Type B pancreatic cell (in vitro differentiated cells): ENCODE measurements around the gene LMLN. TPM values are rescaled to one million over a fixed set of nuclear protein-coding genes. Genes with fewer than 3 reads are reported as not detected.

Experiments
- DNase-seq: peaks from one replicate; pipeline ENCODE4 v3.0.0; 2021; ENCODE audit warnings: mixed read lengths; ENCODE audit not compliant: unreplicated experiment; ENCODE audit errors: extremely low spot score
- H3K27ac Mint-ChIP-seq: 2 replicates; pipeline ENCODE4 v1.8.0; 2021; ENCODE audit warnings: mild to moderate bottlenecking, mixed read lengths
- H3K27me3 Mint-ChIP-seq: 2 replicates; pipeline ENCODE4 v1.8.0; 2021; ENCODE audit warnings: mixed read lengths
- H3K36me3 Mint-ChIP-seq: 2 replicates; pipeline ENCODE4 v1.8.0; 2021; ENCODE audit warnings: mixed read lengths
- H3K4me1 Mint-ChIP-seq: one replicate; pipeline ENCODE4 v1.8.0; 2021; ENCODE audit warnings: mixed read lengths; ENCODE audit not compliant: unreplicated experiment
- H3K4me3 Mint-ChIP-seq: 2 replicates; pipeline ENCODE4 v1.8.0; 2021; ENCODE audit warnings: mild to moderate bottlenecking, mixed read lengths
- H3K9me3 Mint-ChIP-seq: 2 replicates; pipeline ENCODE4 v1.8.0; 2021; ENCODE audit warnings: mixed read lengths
- total RNA-seq: library from RNA; stranded (reverse); gene quantifications from 2 replicates; pipeline ENCODE4 v1.2.1, GENCODE V29; 2021; ENCODE audit warnings: low replicate concordance
- TF ChIP-seq, protein P1 (sequence below): fragments of 200-600 bp; sonication (generic); conservative IDR thresholded peaks from 2 replicates; pipeline ENCODE4 v1.5.0; 2021; ENCODE audit warnings: antibody characterized with exemption, mild to moderate bottlenecking

Gene LMLN
- total RNA-seq, 1 donor from 2014 or later, result 10.0 TPM

DNA sequence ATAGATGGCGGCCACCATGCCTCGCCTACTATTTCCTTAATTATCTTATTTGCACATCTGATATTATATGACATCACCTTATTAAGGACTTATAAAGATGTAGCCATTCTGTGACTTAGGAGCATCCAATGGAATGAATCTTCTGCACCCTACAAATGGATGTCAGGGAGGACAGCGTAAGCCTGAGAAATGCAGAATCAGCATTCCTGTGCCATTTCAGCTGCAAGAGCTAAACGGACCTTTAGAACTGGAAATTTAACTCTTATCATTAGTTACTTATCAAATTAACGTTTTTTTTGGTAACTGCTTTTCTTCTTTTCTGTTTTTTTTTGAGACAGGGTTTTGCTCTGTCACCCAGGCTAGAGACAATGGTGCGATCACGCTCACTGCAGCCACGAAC, 65.6 kb downstream of the LMLN start:
- Mint-ChIP-seq H3K27me3 (no peaks in the 10 kb centered on the region), H3K4me1 (peaks cover 14% of the 10 kb centered on the region), H3K36me3 (peaks cover 14% of the 10 kb centered on the region), H3K4me3 (no peak overlapping the region), H3K9me3 (no peaks in the 10 kb centered on the region), H3K27ac (no peak overlapping the region)
- TF ChIP-seq, protein P1, sequence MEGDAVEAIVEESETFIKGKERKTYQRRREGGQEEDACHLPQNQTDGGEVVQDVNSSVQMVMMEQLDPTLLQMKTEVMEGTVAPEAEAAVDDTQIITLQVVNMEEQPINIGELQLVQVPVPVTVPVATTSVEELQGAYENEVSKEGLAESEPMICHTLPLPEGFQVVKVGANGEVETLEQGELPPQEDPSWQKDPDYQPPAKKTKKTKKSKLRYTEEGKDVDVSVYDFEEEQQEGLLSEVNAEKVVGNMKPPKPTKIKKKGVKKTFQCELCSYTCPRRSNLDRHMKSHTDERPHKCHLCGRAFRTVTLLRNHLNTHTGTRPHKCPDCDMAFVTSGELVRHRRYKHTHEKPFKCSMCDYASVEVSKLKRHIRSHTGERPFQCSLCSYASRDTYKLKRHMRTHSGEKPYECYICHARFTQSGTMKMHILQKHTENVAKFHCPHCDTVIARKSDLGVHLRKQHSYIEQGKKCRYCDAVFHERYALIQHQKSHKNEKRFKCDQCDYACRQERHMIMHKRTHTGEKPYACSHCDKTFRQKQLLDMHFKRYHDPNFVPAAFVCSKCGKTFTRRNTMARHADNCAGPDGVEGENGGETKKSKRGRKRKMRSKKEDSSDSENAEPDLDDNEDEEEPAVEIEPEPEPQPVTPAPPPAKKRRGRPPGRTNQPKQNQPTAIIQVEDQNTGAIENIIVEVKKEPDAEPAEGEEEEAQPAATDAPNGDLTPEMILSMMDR, result no peak
- DNase-seq, result no peak

DNA sequence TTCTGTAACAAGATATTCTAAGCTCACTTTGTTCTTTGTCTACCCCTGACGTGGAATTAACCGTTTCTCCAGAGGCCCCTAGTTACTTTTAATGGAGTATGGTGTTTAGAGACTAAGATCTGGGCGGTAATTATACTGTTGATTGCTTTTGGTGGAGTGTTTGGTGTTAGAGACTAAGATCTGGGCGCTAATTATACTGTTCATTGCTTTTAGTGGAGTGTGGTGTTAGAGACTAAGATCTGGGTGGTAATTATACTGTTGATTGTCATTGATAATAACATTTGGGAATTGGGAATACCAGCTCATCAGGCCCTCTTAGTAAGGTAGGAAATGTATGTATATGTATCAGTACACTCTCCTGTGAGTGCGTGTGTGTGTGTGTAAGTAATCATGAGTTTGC, 66.6 kb downstream of the LMLN start:
- Mint-ChIP-seq H3K27me3 (no peaks in the 10 kb centered on the region), H3K27ac (no peak overlapping the region), H3K4me1 (peaks cover 14% of the 10 kb centered on the region), H3K36me3 (peaks cover 14% of the 10 kb centered on the region), H3K4me3 (no peak overlapping the region), H3K9me3 (no peaks in the 10 kb centered on the region)
- TF ChIP-seq, protein P1, result no peak
- DNase-seq, result no peak

DNA sequence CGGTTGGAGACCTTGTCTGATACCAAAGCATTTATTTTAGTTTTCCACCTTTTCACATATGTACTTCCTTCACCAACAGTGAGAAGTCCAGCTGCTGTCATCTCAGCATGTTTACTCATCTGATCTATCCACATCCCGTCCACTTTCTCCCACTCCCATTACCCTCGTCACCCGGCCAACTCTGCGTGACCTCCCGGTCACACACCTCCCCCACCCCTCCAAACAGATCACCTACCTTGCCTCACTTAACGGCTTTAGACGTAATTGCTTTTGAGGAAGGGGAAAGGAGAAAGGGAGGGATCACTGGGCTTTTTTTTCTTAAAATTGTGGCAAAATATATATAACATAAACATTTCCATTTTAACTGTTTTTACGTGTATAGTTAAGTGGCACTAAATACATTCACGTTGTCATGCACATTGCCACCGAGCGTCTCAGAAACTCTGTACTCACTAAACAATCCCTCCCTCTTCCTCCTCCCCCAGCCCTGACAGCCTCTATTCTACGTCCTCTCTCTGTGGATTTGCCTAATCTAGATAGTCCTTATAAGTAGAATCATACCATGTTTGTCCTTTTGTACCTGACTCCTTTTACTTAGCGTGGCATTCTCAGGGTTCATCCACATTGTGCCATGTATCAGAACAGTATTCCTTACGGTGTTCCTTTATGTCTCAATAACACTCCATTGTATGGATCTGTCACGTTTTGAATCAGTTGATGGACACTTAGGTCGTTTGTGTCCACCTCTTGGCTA, 67.2 kb downstream of the LMLN start:
- H3K4me1 Mint-ChIP-seq, result peaks cover 14% of the 10 kb centered on the region
- DNase-seq, result no peak
- peaks cover 8% of the 10 kb centered on the region for H3K36me3 Mint-ChIP-seq
- TF ChIP-seq, protein P1, result no peak
- no peaks in the 10 kb centered on the region for H3K9me3 Mint-ChIP-seq
- H3K27ac Mint-ChIP-seq, result no peak overlapping the region
- H3K27me3 Mint-ChIP-seq, result no peaks in the 10 kb centered on the region
- no peak overlapping the region for H3K4me3 Mint-ChIP-seq

DNA sequence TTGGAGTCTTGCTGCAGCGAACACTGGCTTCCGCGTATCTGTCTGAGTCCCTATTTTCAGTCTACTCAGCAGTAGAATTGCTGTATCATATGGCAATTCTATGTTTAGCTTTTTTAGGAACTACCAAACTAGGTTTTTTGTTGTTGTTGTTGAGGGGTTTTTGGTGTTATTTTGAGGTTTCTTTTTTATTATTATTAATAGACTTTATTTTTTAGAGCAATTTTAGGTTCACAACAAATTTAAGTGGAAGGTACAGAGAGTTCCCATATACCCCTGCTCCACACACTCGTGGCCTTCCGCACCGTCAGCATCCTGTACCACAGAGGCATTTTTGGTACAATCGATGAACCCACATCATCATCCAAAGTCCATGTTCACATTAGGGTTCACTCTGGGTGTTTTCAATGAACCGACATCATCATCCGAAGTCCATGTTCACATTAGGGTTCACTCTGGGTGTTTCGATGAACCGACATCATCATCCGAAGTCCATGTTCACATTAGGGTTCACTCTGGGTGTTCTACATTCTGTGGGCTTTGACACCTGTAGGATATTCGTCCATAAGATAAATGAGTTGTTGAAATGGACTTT, 67.9 kb downstream of the LMLN start:
- no peak for DNase-seq
- no peak overlapping the region for H3K4me3 Mint-ChIP-seq
- peaks cover 14% of the 10 kb centered on the region for H3K4me1 Mint-ChIP-seq
- no peak overlapping the region for H3K27ac Mint-ChIP-seq
- TF ChIP-seq, protein P1, result no peak
- peaks cover 5% of the 10 kb centered on the region for H3K36me3 Mint-ChIP-seq
- no peaks in the 10 kb centered on the region for H3K27me3 Mint-ChIP-seq
- H3K9me3 Mint-ChIP-seq, result no peaks in the 10 kb centered on the region

DNA sequence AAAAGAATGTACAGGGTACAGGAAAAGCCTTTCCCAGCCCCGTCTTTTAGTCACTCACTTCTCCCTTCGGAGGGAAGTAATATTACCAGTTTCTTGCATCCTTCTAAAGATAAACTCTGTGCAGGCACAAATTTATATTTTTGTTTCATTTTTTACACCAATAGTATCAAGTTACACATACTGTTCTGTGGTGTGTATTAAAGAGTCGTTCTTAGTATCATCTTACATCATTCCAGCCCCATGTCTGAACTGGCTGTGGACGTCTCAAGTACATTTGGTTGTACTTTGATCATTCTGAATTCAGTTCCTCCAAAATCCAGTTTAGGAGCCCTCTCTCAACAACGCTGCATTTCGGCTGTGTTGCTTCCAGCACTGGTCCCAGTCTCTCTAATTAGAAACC, 68.7 kb downstream of the LMLN start:
- H3K36me3 Mint-ChIP-seq, result peaks cover 5% of the 10 kb centered on the region
- no peak overlapping the region for H3K27ac Mint-ChIP-seq
- H3K27me3 Mint-ChIP-seq, result no peaks in the 10 kb centered on the region
- DNase-seq, result no peak
- peaks cover 14% of the 10 kb centered on the region for H3K4me1 Mint-ChIP-seq
- TF ChIP-seq, protein P1, result no peak
- H3K9me3 Mint-ChIP-seq, result no peaks in the 10 kb centered on the region
- H3K4me3 Mint-ChIP-seq, result no peak overlapping the region
